ENCODE data around the gene DIRAS2.

The DIRAS2 gene

GRCh38 chr9:90569511-90569910 lies 73.1 kb downstream of the DIRAS2 start:
- Histone ChIP-seq H3K36me3 (ENCODE audit: control insufficient read depth in 1 of 2, insufficient read depth in 2 of 2, low read depth in 1 of 2, low read length in 2 of 2) (no peaks in the 10 kb centered on the region), H3K4me1 (ENCODE audit: control insufficient read depth, insufficient read depth, low read depth, low read length) (peaks cover 3% of the 10 kb centered on the region), H4K91ac (ENCODE audit: low read length) (no peak overlapping the region), H3K14ac (ENCODE audit: low read length in 2 of 2) (no peak overlapping the region), H3K4me2 (ENCODE audit: low read length, poor library complexity, severe bottlenecking) (no peak overlapping the region), H2AFZ (ENCODE audit: low read depth, low read length) (no peak overlapping the region), H3K79me1 (replicated peaks; ENCODE audit: low read length, poor library complexity, severe bottlenecking) (no peaks in the 10 kb centered on the region), H2BK120ac (ENCODE audit: low read depth, low read length) (no peak overlapping the region), H2BK15ac (ENCODE audit: low read depth, poor library complexity, severe bottlenecking) (no peak overlapping the region), H2BK5ac (ENCODE audit: low read depth, low read length, poor library complexity, severe bottlenecking) (no peak overlapping the region), H2BK12ac (ENCODE audit: low read length in 2 of 2) (no peak overlapping the region), H3K4ac (ENCODE audit: low read depth in 1 of 2, low read length in 2 of 2) (no peak overlapping the region), H4K8ac (ENCODE audit: low read length) (no peak overlapping the region), H3K23ac (ENCODE audit: low read length in 2 of 2) (no peak overlapping the region), H3K27me3 (ENCODE audit: control insufficient read depth in 1 of 2, insufficient read depth in 1 of 2, low read length in 2 of 2) (no peaks in the 10 kb centered on the region), H3K9ac (ENCODE audit: low read length) (no peak overlapping the region), H3K27ac (ENCODE audit: low read length, poor library complexity, severe bottlenecking) (no peak overlapping the region), H3K4me3 (ENCODE audit: insufficient read depth in 1 of 2, low read depth in 1 of 2, low read length in 2 of 2) (no peak overlapping the region), H3K9me3 (ENCODE audit: control insufficient read depth, low read length) (no peaks in the 10 kb centered on the region), H3K18ac (ENCODE audit: low read depth in 1 of 2, low read length in 2 of 2) (no peak overlapping the region), H2AK5ac (ENCODE audit: low read length, severe bottlenecking) (no peak overlapping the region)
- WGBS: no CpG with 5 or more reads among the region's 1 CpG
- no peak for DNase-seq

- Histone ChIP-seq H2AK5ac (ENCODE audit: low read length, severe bottlenecking) (no peak overlapping the region), H3K14ac (ENCODE audit: low read length in 2 of 2) (no peak overlapping the region), H4K91ac (ENCODE audit: low read length) (no peak overlapping the region), H3K27me3 (ENCODE audit: control insufficient read depth in 1 of 2, insufficient read depth in 1 of 2, low read length in 2 of 2) (no peaks in the 10 kb centered on the region), H2BK5ac (ENCODE audit: low read depth, low read length, poor library complexity, severe bottlenecking) (no peak overlapping the region), H2BK120ac (ENCODE audit: low read depth, low read length) (no peak overlapping the region), H3K4ac (ENCODE audit: low read depth in 1 of 2, low read length in 2 of 2) (no peak overlapping the region), H2AFZ (ENCODE audit: low read depth, low read length) (no peak overlapping the region), H3K9ac (ENCODE audit: low read length) (no peak overlapping the region), H3K4me1 (ENCODE audit: control insufficient read depth, insufficient read depth, low read depth, low read length) (peaks cover 3% of the 10 kb centered on the region), H3K4me3 (ENCODE audit: insufficient read depth in 1 of 2, low read depth in 1 of 2, low read length in 2 of 2) (no peak overlapping the region), H3K23ac (ENCODE audit: low read length in 2 of 2) (no peak overlapping the region), H3K79me1 (replicated peaks; ENCODE audit: low read length, poor library complexity, severe bottlenecking) (no peaks in the 10 kb centered on the region), H3K18ac (ENCODE audit: low read depth in 1 of 2, low read length in 2 of 2) (no peak overlapping the region), H3K9me3 (ENCODE audit: control insufficient read depth, low read length) (no peaks in the 10 kb centered on the region), H4K8ac (ENCODE audit: low read length) (no peak overlapping the region), H3K27ac (ENCODE audit: low read length, poor library complexity, severe bottlenecking) (no peak overlapping the region), H3K4me2 (ENCODE audit: low read length, poor library complexity, severe bottlenecking) (no peak overlapping the region), H3K36me3 (ENCODE audit: control insufficient read depth in 1 of 2, insufficient read depth in 2 of 2, low read depth in 1 of 2, low read length in 2 of 2) (no peaks in the 10 kb centered on the region), H2BK12ac (ENCODE audit: low read length in 2 of 2) (no peak overlapping the region), H2BK15ac (ENCODE audit: low read depth, poor library complexity, severe bottlenecking) (no peak overlapping the region)
- DNase-seq: no peak
- 86% methylated on average over 2 of the region's 3 CpGs for WGBS
Measured at GRCh38 chr9:90568667-90569066, 74.0 kb downstream of the DIRAS2 start.

- H3K4ac ChIP-seq (ENCODE audit: low read depth in 1 of 2, low read length in 2 of 2): no peak overlapping the region
- no peak overlapping the region for H4K8ac ChIP-seq (ENCODE audit: low read length)
- no peak overlapping the region for H2AFZ ChIP-seq (ENCODE audit: low read depth, low read length)
- H3K36me3 ChIP-seq (ENCODE audit: control insufficient read depth in 1 of 2, insufficient read depth in 2 of 2, low read depth in 1 of 2, low read length in 2 of 2): no peaks in the 10 kb centered on the region
- H3K27me3 ChIP-seq (ENCODE audit: control insufficient read depth in 1 of 2, insufficient read depth in 1 of 2, low read length in 2 of 2): no peaks in the 10 kb centered on the region
- H2AK5ac ChIP-seq (ENCODE audit: low read length, severe bottlenecking): no peak overlapping the region
- no peaks in the 10 kb centered on the region for H3K79me1 ChIP-seq (replicated peaks; ENCODE audit: low read length, poor library complexity, severe bottlenecking)
- no peak overlapping the region for H4K91ac ChIP-seq (ENCODE audit: low read length)
- no peak overlapping the region for H3K18ac ChIP-seq (ENCODE audit: low read depth in 1 of 2, low read length in 2 of 2)
- DNase-seq: no peak
- no peak overlapping the region for H2BK120ac ChIP-seq (ENCODE audit: low read depth, low read length)
- H3K9ac ChIP-seq (ENCODE audit: low read length): no peak overlapping the region
- no peak overlapping the region for H3K23ac ChIP-seq (ENCODE audit: low read length in 2 of 2)
- H3K27ac ChIP-seq (ENCODE audit: low read length, poor library complexity, severe bottlenecking): no peak overlapping the region
- H3K9me3 ChIP-seq (ENCODE audit: control insufficient read depth, low read length): no peaks in the 10 kb centered on the region
- H3K4me2 ChIP-seq (ENCODE audit: low read length, poor library complexity, severe bottlenecking): no peak overlapping the region
- no peak overlapping the region for H2BK5ac ChIP-seq (ENCODE audit: low read depth, low read length, poor library complexity, severe bottlenecking)
- H2BK12ac ChIP-seq (ENCODE audit: low read length in 2 of 2): no peak overlapping the region
- H3K4me3 ChIP-seq (ENCODE audit: insufficient read depth in 1 of 2, low read depth in 1 of 2, low read length in 2 of 2): no peak overlapping the region
- H3K14ac ChIP-seq (ENCODE audit: low read length in 2 of 2): no peak overlapping the region
- 81% methylated on average over 4 of the region's 4 CpGs for WGBS
- H3K4me1 ChIP-seq (ENCODE audit: control insufficient read depth, insufficient read depth, low read depth, low read length): peaks cover 3% of the 10 kb centered on the region
- H2BK15ac ChIP-seq (ENCODE audit: low read depth, poor library complexity, severe bottlenecking): no peak overlapping the region
Measured at GRCh38 chr9:90562229-90562628, 80.4 kb downstream of the DIRAS2 start.
